Gastrocnemius medialis (tissue), 4 donors: ENCODE results near the gene CRYAA. TPM values are rescaled to one million over a fixed set of nuclear protein-coding genes. Genes with fewer than 3 reads are reported as not detected.
"Not testable (repeated sequence)": the region's sequence is repeated elsewhere in the genome, so short reads cannot be mapped to it uniquely, and the experiment has no call there.

Source experiments
- ATAC-seq, 2 donors: fragments of 150-250 bp; one replicate each; pipeline ENCODE4 v1.9.1; 2016
- DNase-seq, 2 donors: peaks; one replicate each; pipeline ENCODE4 v3.0.0-alpha.2; 2019
- H3K27ac ChIP-seq, 4 donors: fragments of 200-600 bp; sonication (generic); 1 replicate in 1 of 4; 2 replicates in 3 of 4; pipeline ENCODE4 v1.5.1; 2016 to 2018; ENCODE audit warnings: mild to moderate bottlenecking in 2 of 4, moderate library complexity in 1 of 4
- H3K27me3 ChIP-seq, 3 donors: fragments of 200-600 bp; sonication (generic) in 2 of 3; 1 replicate in 1 of 3; 2 replicates in 2 of 3; pipeline versions ENCODE4 v1.5.1 to v1.6.0; 2016 to 2019; ENCODE audit warnings: mild to moderate bottlenecking in 1 of 3, moderate library complexity in 1 of 3
- H3K36me3 ChIP-seq, 2 donors: fragments of 200-600 bp; sonication (generic) in 1 of 2; one replicate each; pipeline ENCODE4 v1.5.1; 2017 to 2018
- H3K4me1 ChIP-seq, 2 donors: fragments of 200-600 bp; sonication (generic) in 1 of 2; one replicate each; pipeline ENCODE4 v1.5.1; 2016 to 2017; ENCODE audit warnings: mild to moderate bottlenecking in 2 of 2
- H3K4me3 ChIP-seq, 4 donors: fragments of 200-600 bp; sonication (generic) in 3 of 4; 1 replicate in 1 of 4; 2 replicates in 3 of 4; pipeline ENCODE4 v1.5.1; 2016 to 2019; ENCODE audit warnings: mild to moderate bottlenecking in 2 of 4
- H3K9me3 ChIP-seq, 3 donors: fragments of 200-600 bp; sonication (generic) in 2 of 3; 1 replicate in 1 of 3; 2 replicates in 2 of 3; pipeline ENCODE4 v1.5.1; 2016 to 2019
- in situ Hi-C, 4 donors: fragments of 200-750 bp; cut with MboI; loops; one replicate each; pipeline versions ENCODE4 v1.15.0 to v1.8.0; 2017; ENCODE audit warnings: low sequenced_read_pairs in 4 of 4
- intact Hi-C: fragments of 100-400 bp; cut with DNase I; formaldehyde crosslinking; loops from one replicate; pipeline ENCODE4 v1.15.1; 2023; ENCODE audit warnings: low total_unique reads
- total RNA-seq, 4 donors: library from RNA; depleted of rRNA; stranded (reverse); fragments of >200 nt; gene quantifications; one replicate each; pipeline versions ENCODE4 v1.1.0 to v1.2.3, GENCODE V29; 2016

CRYAA gene
- total RNA-seq, 4 donors from 2014 or later = not detected

- peak in 1 of 2 donors; percentile 18 for ATAC-seq
- H3K4me1 ChIP-seq, H3K36me3 ChIP-seq, H3K9me3 ChIP-seq, in situ Hi-C loops, H3K27ac ChIP-seq, H3K4me3 ChIP-seq, intact Hi-C loops, H3K27me3 ChIP-seq, DNase-seq: not testable (repeated sequence)
Measured at GRCh38 chr21:43162708-43163205, 6.1 kb upstream of the CRYAA start.

- DNase-seq, intact Hi-C loops, H3K9me3 ChIP-seq, H3K27ac ChIP-seq, ATAC-seq, H3K27me3 ChIP-seq, H3K36me3 ChIP-seq, H3K4me1 ChIP-seq, H3K4me3 ChIP-seq, in situ Hi-C loops: not testable (repeated sequence)
Measured at GRCh38 chr21:43164823-43165222, 4.0 kb upstream of the CRYAA start.

GRCh38 chr21:43165734-43166133 lies 3.1 kb upstream of the CRYAA start:
- H3K4me3 ChIP-seq, H3K36me3 ChIP-seq, H3K4me1 ChIP-seq, intact Hi-C loops, DNase-seq, ATAC-seq, H3K27ac ChIP-seq, H3K9me3 ChIP-seq, in situ Hi-C loops, H3K27me3 ChIP-seq: not testable (repeated sequence)

- intact Hi-C loops, ATAC-seq, DNase-seq, H3K4me1 ChIP-seq, in situ Hi-C loops, H3K9me3 ChIP-seq, H3K36me3 ChIP-seq, H3K4me3 ChIP-seq, H3K27me3 ChIP-seq, H3K27ac ChIP-seq: not testable (repeated sequence)
Measured at GRCh38 chr21:43169230-43169886, 550 bp downstream of the CRYAA start.

GRCh38 chr21:43169891-43170290 lies 1.1 kb downstream of the CRYAA start:
- H3K4me1 ChIP-seq, intact Hi-C loops, H3K36me3 ChIP-seq, H3K27me3 ChIP-seq, ATAC-seq, H3K4me3 ChIP-seq, H3K9me3 ChIP-seq, H3K27ac ChIP-seq, in situ Hi-C loops, DNase-seq: not testable (repeated sequence)

GRCh38 chr21:43172812-43173211 lies 4.0 kb downstream of the CRYAA start:
- DNase-seq, H3K36me3 ChIP-seq, H3K9me3 ChIP-seq, H3K27ac ChIP-seq, H3K27me3 ChIP-seq, intact Hi-C loops, ATAC-seq, H3K4me1 ChIP-seq, in situ Hi-C loops, H3K4me3 ChIP-seq: not testable (repeated sequence)

GRCh38 chr21:43173438-43173837 lies 4.6 kb downstream of the CRYAA start:
- ATAC-seq, in situ Hi-C loops, intact Hi-C loops, H3K4me3 ChIP-seq, H3K27ac ChIP-seq, H3K4me1 ChIP-seq, H3K36me3 ChIP-seq, DNase-seq, H3K9me3 ChIP-seq, H3K27me3 ChIP-seq: not testable (repeated sequence)

GRCh38 chr21:43173930-43174329 lies 5.1 kb downstream of the CRYAA start:
- ATAC-seq, H3K4me1 ChIP-seq, in situ Hi-C loops, H3K4me3 ChIP-seq, intact Hi-C loops, DNase-seq, H3K36me3 ChIP-seq, H3K9me3 ChIP-seq, H3K27ac ChIP-seq, H3K27me3 ChIP-seq: not testable (repeated sequence)

- H3K36me3 ChIP-seq, intact Hi-C loops, ATAC-seq, H3K27ac ChIP-seq, H3K4me3 ChIP-seq, H3K4me1 ChIP-seq, DNase-seq, H3K27me3 ChIP-seq, in situ Hi-C loops, H3K9me3 ChIP-seq: not testable (repeated sequence)
Measured at GRCh38 chr21:43174998-43175397, 6.2 kb downstream of the CRYAA start.

GRCh38 chr21:43176621-43177020 lies 7.8 kb downstream of the CRYAA start:
- in situ Hi-C loops, H3K36me3 ChIP-seq, H3K27me3 ChIP-seq, H3K4me1 ChIP-seq, H3K4me3 ChIP-seq, H3K9me3 ChIP-seq, H3K27ac ChIP-seq, intact Hi-C loops, DNase-seq: not testable (repeated sequence)
- ATAC-seq = peak; percentile 78 to 89

GRCh38 chr21:43177043-43177906 lies 8.5 kb downstream of the CRYAA start:
- H3K27me3 ChIP-seq, H3K9me3 ChIP-seq, H3K4me3 ChIP-seq, in situ Hi-C loops, DNase-seq, H3K4me1 ChIP-seq, intact Hi-C loops, H3K36me3 ChIP-seq, H3K27ac ChIP-seq: not testable (repeated sequence)
- peak; percentile 55 to 68 for ATAC-seq
